DLD1 (cell line): ENCODE results near the gene COL2A1.

Experiments
- in situ Hi-C: cut with HindIII; loops from 2 replicates; pipeline ENCODE4 v1.10.0; 2017; ENCODE audit warnings: low sequenced_read_pairs

COL2A1 gene

GRCh38 chr12:47991106-47992061 is 12.9 kb downstream of the COL2A1 start:
- in situ Hi-C loops, result no loop called here

GRCh38 chr12:47990351-47991105 is 13.7 kb downstream of the COL2A1 start:
- in situ Hi-C loops, result no loop called here

DNA sequence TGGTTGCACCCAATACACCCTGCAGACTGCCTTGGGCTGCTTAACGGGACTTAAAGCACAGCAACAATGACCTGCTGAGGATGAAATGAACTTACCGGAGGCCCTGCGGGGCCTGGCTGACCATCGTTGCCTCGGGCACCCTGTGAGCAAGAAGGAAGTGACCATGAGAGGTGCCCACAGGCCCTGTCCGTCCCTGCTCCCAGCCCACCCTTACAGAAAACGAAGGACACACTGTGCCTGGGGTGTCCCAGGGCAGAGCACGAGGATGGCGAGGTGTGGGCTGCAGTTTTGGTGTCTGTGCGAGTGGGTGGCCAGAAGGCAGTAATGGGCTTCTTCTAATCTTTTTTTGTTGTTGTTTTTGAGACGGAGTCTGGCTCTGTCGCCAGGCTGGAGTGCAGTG is 14.6 kb downstream of the COL2A1 start:
- in situ Hi-C loops, result no loop called here

GRCh38 chr12:47989023-47989417 is 15.3 kb downstream of the COL2A1 start:
- in situ Hi-C loops, result no loop called here

DNA sequence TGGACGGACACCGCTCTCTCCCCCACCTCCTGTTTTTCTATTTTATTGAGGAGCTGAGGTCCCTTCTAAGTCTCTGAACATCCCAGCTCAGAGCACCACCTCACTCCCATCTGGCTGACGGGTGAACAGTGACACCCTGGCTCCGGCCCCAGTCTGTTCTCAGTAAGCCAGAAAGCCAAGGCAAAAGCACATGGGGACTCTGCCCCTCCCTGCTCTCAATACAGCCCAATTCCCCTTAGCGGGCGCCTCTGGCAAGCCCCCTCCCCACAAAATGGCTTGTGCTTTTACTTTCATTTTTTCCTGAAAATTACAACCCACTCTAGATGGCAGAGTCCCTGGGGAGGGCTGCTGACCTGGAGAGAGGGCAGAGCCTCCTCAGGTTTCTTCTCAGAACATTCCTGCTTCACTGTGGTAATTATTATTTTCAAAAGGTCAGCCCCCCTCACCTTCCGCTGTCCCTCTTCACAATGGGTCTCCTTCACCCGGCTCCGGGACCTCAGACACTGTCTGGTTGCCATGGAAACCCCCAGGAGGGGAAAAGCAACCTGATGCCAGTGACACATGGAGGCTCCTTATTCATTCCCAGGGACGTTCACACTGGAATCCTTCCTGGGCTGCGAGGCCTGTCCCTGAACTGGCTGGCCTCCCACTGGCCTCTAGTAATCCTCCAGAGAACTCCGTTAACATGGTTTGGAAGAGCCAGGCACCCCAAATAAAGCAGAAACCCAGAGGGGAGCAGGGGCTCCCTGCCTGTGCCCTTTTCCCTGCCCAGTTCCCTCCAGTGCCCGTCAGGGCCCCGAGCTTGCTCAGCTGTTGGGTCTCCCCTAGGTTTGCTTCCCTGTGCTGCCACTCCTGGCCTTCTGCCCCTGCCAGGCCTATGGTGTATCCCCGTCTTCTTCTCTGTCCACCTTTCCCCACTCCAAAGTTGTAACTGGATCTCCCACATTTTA is 15.9 kb downstream of the COL2A1 start:
- in situ Hi-C loops, result no loop called here

DNA sequence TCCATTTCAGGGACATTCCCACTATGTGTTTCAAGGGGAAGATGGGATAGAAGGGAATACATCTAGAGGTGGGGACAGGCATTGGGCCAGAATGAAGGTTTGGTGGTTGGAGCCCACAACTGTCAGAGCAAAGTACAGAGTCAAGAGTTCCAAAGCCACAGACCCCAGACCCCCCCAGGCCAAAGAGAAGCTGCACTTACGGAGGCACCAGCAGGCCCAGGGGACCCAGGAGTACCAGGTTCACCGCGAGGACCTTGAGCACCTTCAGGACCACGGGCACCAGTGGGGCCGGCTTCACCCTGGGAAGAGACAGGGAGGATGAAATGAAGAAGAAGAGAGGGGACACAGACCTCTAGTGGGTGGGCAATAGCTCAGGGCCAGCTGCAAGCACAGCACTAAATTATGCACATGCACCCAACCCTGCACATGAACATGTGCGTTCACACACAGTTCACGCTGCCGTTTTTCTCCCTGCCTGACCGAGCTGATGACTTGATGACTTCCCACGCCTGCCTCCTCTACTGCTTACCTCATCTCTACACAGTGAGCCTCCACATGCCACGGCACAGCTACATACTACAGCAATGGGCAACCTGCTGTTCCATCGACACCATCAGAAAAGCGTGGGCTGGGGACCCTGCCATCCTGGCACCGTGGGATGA is 16.7 kb downstream of the COL2A1 start:
- in situ Hi-C loops, result no loop called here

GRCh38 chr12:47986832-47987231 is 17.4 kb downstream of the COL2A1 start:
- in situ Hi-C loops, result no loop called here

GRCh38 chr12:47986291-47986660 is 18.0 kb downstream of the COL2A1 start:
- in situ Hi-C loops, result no loop called here

DNA sequence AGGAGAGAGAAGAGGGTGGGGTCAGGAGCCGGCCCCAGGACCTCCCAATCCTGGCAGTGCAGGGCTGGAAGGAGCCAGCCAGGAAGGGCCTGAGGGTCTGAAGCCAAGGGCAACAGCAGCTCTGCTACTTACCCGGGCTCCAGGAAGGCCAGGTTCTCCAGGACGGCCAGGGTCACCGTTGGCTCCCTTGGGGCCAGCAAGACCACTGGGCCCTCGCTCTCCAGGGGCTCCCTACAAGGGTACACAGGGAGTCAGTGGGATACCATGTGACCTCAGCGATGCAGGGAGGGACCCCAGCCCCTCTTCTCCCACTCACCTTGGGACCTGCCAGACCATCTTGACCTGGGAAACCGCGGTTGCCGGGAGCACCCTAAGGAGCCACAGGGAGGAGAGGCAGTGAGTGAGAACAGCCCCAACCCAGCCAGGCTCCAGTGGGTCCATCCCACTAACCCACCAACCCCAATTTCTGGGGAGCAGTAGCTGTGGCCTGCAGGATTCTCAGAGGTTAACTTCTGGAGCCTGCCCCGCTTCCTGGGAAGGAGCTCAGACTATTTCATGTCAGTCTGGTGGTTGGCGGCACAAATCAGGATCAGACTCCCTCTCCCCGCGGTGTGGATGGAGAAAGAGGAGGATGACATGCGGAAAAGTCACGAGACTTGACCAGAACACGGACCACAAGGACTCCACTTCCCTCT is 18.5 kb downstream of the COL2A1 start:
- in situ Hi-C loops, result no loop called here

GRCh38 chr12:47984331-47984801 is 19.9 kb downstream of the COL2A1 start:
- in situ Hi-C loops, result no loop called here

DNA sequence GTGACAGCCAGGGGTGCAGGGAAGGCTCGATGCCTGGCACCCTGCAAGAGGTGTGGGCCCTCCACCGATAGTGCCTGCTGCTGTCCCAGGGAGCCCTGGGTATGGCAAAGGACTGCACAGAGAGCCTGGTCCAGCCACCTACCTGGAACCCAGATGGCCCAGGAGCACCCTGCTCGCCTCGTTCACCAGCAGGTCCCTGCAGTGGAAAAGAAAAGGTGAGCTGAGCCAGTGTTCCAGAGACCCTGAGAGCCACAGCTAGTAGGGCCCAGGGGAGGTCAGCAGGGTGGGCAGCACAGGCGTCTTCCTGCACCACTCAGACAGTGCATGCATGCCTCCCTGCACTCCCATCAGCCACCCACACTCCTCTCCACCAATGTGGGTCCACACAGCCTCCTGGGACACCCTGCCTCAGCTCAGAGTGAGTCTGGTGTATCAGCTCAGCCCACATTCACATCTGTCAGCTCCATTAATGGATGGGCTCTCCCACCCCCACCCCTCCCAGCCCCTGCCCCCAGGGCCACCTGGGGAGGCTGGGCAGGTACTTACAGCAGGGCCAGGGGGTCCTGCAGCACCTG is 20.6 kb downstream of the COL2A1 start:
- in situ Hi-C loops, result no loop called here

DNA sequence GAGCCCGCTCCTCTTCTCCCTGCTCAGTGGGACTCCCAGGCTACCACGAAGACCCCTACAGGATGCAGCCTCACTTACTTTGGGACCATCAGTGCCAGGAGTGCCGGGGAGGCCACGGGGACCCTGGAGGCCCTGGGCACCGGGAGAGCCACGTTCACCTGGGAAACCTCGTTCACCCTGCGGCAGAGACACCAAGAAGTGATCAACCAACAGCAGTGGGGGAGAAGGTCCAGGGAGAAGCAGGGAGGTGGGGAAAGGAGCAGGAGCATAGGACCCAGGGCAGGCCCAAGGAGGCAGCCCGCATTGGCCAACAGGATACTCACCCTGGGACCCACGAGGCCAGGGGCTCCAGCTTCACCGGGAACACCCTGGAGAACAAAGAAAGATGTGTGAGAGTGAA is 21.5 kb downstream of the COL2A1 start:
- in situ Hi-C loops, result no loop called here

GRCh38 chr12:47982311-47982710 is 22.0 kb downstream of the COL2A1 start:
- in situ Hi-C loops, result no loop called here

GRCh38 chr12:47981496-47982260 is 22.6 kb downstream of the COL2A1 start:
- in situ Hi-C loops, result no loop called here

GRCh38 chr12:47980779-47981495 is 23.3 kb downstream of the COL2A1 start:
- in situ Hi-C loops, result no loop called here

GRCh38 chr12:47980197-47980596 is 24.1 kb downstream of the COL2A1 start:
- in situ Hi-C loops, result no loop called here

GRCh38 chr12:47979686-47980085 is 24.6 kb downstream of the COL2A1 start:
- in situ Hi-C loops, result no loop called here

DNA sequence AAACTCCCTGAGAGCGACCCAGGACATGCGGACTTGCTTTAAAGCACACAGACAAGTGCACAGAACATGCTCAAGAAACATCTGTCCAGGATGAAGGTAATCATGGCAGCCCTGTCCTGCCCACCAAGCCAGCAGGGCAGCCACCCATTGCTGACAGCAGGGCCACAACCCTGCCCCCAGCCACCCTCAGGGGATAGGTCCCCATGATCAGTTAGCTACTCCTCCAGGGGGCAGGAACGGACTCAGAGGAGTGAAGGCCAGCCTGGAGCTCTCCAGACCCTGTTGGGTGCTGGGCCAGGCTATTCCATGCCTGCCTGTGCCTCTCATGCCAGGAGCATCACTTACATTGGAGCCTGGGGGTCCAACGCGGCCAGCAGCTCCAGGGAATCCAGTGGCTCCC is 25.1 kb downstream of the COL2A1 start:
- in situ Hi-C loops, result no loop called here
